Measurements from ENCODE around the gene MRPS27. TPM values are rescaled to one million over a fixed set of nuclear protein-coding genes. Genes with fewer than 3 reads are reported as not detected.

The MRPS27 gene
- total and polyA plus RNA-seq, 2 of the 13 experiments (the other 11 are each of a cell fraction or from before 2014, with no cell fraction given) = 71.8 to 115 TPM

GRCh38 chr5:72292411-72292810, 27.6 kb downstream of the MRPS27 start (continued):
- TF ChIP-seq LBX2 (CRISPR knock-in tag; IDR thresholded peaks at IDR 0.05; ENCODE audit: borderline replicate concordance) (no peak), RFX5 (IDR thresholded peaks at IDR 0.05; ENCODE audit: low read depth, low read length) (no peak), ZZZ3 (CRISPR knock-in tag; IDR thresholded peaks at IDR 0.05; ENCODE audit: borderline replicate concordance) (no peak), NR1H2 (CRISPR knock-in tag; IDR thresholded peaks at IDR 0.05; ENCODE audit: borderline replicate concordance, low read depth) (no peak), ZNF446 (CRISPR knock-in tag; IDR thresholded peaks at IDR 0.05) (no peak), FOXK1 (CRISPR knock-in tag; IDR thresholded peaks at IDR 0.05; ENCODE audit: borderline replicate concordance, low read depth) (no peak), GATAD2A (CRISPR knock-in tag; IDR thresholded peaks at IDR 0.05) (peak; percentile 75), ZNF414 (CRISPR knock-in tag; IDR thresholded peaks at IDR 0.05) (no peak), BORCS8-MEF2B (CRISPR knock-in tag; IDR thresholded peaks at IDR 0.05) (no peak), CEBPB (IDR thresholded peaks at IDR 0.05; ENCODE audit: borderline replicate concordance, low read depth, low read length) (peak; percentile 23; the same call in 1 of the 2 replicates), FOXA3 (CRISPR knock-in tag; IDR thresholded peaks at IDR 0.05) (peak; percentile 32; the same call in 1 of the 2 replicates), ZNF350 (CRISPR knock-in tag; IDR thresholded peaks at IDR 0.05; ENCODE audit: borderline replicate concordance, low read depth) (no peak), CENPT (CRISPR knock-in tag; IDR thresholded peaks at IDR 0.05; ENCODE audit: low read depth) (no peak), CEBPG (CRISPR knock-in tag; IDR thresholded peaks at IDR 0.05) (peak; percentile 72), ZNF512 (CRISPR knock-in tag; IDR thresholded peaks at IDR 0.05) (no peak), SNAPC4 (CRISPR knock-in tag; IDR thresholded peaks at IDR 0.05) (no peak), ATF4 (CRISPR knock-in tag; IDR thresholded peaks at IDR 0.05) (peak in 1 of 2 experiments; percentile 94; a peak in 2 of 4 replicates), ZNF770 (CRISPR knock-in tag; IDR thresholded peaks at IDR 0.05) (no peak)

All from HepG2 (cell line).